Stimulated activated CD4-positive, alpha-beta T cell treated with anti-CD3 and anti-CD28 coated beads, Interleukin-2, amount 100 ng/mL, for 24 hours (primary cell): ENCODE results near the gene C10orf105.

ENCODE experiments used
- DNase-seq, 2 donors: peaks; one replicate each; pipeline ENCODE4 v3.0.0-alpha.2; 2020

The C10orf105 gene

DNA sequence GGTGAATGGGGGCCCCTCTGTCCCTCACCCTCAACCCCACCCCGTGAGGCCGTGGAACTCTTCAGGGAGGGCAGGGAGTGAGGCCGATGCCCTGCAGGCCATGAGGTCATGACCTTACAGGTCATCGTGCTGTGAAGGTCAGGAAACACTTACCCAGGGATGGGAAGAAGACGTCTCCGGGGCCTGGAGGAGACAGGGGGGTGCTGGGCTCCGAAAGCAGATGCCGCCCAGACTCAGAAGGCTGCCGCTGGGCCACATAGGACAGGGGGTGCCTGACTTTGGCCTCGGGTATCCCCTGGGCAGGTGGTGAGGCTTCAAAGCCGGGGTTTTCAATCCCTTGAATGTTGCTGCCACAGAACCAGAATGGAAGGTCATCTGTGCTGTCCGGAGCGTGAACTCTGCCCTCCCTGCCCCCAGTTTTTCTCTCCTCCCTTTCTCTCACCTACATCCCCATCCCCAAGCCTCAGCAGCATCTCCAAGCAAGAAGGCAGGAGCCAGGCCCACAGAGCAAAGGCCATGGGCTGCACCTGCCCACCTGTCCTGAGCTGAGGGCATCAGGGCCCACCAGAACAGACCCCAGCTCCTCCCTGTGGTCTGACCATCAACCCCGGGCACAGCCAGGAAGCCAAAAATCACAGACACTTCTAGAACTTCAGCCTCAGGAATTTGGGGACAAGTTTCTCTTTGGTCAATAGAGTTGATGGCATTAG, 32.1 kb upstream of the C10orf105 start:
- no peak for DNase-seq

GRCh38 chr10:71750986-71751385, 31.4 kb upstream of the C10orf105 start:
- no peak for DNase-seq

GRCh38 chr10:71750124-71750841, 30.7 kb upstream of the C10orf105 start:
- DNase-seq = no peak

- DNase-seq = no peak
These were observed 29.8 kb upstream of the C10orf105 start for GRCh38 chr10:71749396-71749795.

GRCh38 chr10:71748671-71749191, 29.2 kb upstream of the C10orf105 start:
- peak; percentile 63 to 76 for DNase-seq

DNA sequence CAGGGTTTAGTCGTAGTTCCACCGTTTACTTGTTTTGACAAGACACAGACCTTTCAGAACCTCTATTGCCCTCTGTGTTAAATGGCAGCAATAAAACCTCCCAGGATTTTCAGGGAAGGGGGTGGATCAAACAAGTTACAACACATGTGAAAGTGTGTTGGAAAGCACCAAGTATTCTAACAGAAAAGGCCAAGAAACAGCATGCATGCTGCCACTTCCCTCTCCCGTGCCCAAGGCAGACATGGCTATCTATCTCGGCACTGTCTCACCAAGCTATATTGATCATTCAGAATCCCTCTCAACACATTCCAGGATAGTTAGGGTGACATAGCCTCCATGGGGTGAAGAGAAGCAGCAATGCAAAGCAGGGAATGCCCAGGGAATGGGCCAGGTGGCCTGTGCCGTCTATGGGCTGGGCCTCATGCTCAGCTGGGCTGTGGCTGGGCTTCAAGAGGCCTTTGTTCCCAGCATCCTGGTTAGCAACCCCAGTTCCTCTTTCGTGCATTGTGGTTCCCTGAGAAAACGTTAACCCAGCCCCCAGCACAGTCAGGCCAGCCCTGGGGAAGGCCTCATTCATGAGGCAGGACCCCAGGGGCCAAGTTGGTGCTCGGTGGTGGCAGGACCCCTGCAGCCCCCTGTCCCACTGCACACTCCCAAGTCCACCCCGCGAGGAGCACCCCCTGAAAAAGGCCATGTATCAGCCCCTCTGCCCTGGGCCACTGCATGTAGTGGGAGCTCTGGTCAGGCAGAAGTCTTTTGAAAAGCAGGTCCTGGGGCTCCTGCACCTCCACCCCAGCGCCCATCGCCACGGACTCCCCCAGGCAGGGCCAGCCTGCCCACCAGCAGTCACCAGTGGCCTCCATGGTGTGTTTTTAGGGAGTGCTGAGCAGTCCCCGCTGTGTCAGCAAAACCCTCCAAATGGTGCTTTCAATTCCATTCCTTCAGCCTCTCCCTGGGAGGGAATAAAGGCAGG, 28.3 kb upstream of the C10orf105 start:
- no peak for DNase-seq

DNA sequence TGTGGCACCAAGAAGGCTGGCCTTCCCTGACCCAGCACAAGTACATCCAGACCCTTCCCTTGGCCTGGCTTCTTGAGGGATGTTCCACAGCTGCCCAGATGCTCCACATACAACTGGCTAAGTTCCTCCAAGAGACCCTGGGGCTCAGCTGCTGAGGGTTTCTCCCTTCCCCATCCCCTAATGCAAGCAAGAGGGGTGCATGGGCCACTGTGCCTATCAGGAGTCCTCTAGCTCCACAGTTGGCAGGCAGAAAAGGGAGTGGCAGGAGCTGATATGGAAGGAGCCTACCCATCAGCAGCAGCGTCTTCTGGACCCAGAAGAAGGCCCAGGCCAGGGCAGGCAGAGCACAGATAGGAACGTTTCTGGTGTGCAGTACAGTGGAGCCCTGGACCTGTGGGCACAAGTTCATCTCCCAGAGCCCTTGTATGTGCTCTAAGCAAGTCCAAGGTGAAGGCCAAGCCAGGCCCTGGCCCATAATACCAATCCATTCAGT, 27.5 kb upstream of the C10orf105 start:
- no peak for DNase-seq

DNA sequence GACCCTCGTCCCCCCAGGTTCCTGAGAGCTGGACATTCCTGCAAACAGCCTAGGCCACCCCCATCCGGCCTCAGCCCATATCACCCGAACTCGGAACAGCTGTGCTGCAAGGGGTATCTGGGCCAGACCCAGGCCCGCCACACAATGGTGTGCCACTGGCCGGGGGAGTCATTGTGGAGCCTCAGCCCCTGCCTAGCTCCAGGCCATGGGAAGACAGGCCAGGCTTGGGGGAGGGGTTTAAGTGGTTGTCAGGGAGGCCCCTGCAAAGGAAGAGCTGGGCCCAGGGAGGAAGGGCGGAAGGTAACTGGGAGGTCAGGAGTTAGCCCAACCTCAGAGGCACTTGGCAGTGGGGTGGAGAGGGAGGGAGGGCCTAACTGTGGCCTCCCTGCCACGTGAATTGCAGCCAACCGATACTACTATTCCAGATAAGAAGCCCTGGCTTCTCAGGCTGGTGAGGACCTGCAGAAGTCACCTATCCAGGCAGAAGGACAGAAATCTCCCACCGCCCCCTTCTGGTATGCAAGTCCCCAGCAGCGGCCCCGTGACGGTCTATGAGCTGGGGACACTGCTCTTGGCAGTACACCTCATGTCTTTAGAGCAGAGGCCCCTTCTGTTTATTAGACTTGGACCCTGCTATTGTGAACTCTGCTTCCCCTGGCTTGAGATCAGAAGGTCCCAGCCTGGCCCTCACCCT, 26.9 kb upstream of the C10orf105 start:
- peak in 1 of 2 donors; percentile 43 for DNase-seq

GRCh38 chr10:71745664-71746250, 26.2 kb upstream of the C10orf105 start:
- peak in 1 of 2 donors; percentile 23 for DNase-seq

DNA sequence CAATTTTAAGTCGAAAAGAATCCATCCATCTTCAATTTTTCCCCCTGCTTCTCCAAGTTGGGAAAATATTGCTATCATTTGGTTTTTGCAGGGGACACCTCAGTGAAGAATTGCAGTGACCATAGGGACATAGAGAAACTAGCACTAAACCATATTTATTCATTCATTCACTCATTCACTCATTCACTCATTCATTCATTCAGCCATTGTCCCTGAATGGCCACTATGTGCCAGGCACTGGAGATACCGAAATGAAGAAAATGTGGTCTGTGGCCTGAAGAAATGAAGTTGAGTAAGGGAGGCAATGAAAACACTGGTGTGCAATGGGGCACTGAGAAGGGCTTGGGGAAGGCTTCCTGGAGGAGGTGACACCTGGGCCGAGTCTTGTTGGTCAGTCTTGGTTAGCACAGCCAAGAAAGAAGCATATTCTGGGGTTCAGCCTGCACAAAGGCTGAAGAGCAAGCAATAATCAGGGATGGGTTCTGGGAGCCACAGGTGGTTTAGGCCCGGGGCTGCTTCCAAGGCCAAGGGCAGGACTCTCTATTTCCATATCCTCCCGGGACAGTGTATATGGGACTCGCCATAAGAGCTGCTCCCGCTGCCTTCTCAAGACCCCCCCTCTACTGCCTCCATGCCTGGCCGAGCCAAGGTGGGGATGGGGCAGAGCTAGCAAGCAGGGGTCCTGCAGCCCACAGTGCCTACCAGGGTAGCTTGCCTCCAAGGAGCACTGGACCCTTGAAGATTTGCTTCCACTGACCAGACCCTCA, 25.5 kb upstream of the C10orf105 start:
- DNase-seq = no peak

DNA sequence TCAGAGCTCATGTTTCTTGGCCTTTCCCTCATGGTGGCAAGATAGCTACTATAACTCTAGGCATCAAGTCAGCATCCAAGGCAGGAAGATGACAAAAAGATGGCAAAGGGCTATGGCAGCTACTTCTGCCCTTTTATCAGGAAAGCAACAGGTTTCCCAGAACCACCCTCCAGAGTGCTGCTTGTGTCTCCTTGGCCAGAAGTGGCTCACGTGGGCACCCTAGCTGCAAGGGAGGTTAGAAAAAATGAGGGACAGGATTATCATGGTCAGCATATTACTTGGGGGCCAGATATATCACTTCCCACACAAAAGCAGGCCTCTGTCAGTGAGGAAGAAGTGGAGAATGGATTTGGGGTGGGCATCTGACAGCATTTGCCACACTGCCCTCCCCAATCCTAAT, 24.3 kb upstream of the C10orf105 start:
- no peak for DNase-seq

DNA sequence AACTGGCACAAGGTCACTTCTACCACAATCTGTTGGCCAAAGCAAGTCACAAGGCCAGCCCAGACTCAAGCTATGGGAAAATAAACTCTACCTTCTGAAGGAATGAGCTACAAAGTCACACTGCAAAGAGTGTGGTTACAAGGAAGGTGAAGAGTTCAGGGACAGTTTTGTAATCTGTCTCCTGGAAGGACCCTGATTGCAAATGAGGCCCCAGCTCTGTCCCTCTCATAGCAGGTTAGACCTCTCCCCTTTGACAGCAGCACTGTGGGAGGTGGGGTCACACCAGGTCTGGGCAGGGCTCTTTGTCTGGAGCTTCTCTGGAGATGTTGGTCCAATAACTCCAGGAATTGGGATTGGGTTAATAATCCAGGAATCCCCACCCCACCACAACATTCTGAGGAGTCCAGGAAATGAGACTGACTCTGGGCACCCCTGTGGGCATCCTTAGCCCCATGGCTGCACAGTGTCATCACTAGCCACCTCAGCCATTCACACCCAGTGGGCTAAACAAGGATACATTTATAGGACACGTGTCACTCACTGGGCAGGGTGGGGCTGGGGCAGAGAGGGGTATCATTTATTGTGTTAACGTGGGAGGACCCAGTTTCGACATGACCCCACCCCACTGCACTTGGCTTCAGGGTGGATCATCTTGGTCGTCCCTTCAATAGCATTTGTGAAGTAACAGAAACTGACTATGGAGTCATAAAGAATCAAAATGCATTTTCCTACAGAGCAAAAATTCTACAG, 23.7 kb upstream of the C10orf105 start:
- peak in 1 of 2 donors; percentile 16 for DNase-seq

GRCh38 chr10:71742301-71743088, 22.9 kb upstream of the C10orf105 start:
- DNase-seq = peak in 1 of 2 donors; percentile 27

- DNase-seq = no peak
These were observed 22.1 kb upstream of the C10orf105 start for GRCh38 chr10:71741671-71742070.

- DNase-seq = no peak
These were observed 21.5 kb upstream of the C10orf105 start for GRCh38 chr10:71741029-71741428.

- DNase-seq = no peak
These were observed 20.6 kb upstream of the C10orf105 start for GRCh38 chr10:71740069-71740653.

- DNase-seq = no peak
These were observed 19.9 kb upstream of the C10orf105 start for GRCh38 chr10:71739358-71739900.

DNA sequence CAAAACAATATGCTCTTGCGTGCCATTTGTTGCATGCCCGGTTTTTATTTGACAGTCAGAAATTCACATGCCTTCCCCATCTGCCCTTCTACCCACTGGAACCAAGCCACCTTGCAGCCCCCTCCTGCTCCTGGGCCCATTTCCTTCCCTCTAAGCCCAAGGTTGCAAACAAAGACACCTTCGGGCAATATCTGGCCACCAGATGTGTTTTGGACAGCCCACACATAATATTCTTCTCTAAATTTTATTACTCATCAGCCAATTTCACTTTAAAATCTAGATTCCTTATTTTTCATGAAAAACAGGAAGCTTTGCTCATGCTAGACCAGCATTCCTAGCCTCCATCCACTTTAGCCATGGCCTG, 18.2 kb upstream of the C10orf105 start:
- no peak for DNase-seq
